ENCODE data around the gene DISP2. TPM values are rescaled to one million over a fixed set of nuclear protein-coding genes. Genes with fewer than 3 reads are reported as not detected.

Gene DISP2
- total RNA-seq, 6 experiments from 2014 or later = 0.06 to 0.71 (median 0.16) TPM

DNA sequence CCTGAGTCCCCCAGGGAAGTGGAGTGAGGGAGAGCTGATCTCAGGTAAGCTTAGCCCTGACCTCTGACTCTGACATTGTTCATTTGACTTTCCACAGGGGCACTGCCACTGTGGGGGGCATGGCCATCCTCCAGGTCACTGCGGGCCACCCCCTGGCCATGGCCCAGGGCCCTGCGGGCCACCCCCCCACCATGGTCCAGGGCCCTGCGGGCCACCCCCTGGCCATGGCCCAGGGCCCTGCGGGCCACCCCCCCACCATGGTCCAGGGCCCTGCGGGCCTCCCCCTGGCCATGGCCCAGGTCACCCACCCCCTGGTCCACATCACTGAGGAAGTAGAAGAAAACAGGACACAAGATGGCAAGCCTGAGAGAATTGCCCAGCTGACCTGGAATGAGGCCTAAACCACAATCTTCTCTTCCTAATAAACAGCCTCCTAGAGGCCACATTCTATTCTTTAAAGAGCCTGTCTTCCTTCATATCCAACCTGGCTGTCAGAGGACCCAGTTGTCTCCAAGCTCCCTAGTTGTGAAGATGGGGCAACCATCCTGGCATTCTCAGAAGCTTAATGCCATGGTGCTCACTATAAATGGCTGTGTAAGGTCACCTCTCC lies 1.9 kb upstream of the DISP2 start:
- Histone ChIP-seq H3K27me3 (no peaks in the 10 kb centered on the region), H3K4me1 (peaks cover 0 to 18% (median 2%) of the 10 kb centered on the region in 4 donors), H3K36me3 (no peaks in the 10 kb centered on the region), H3K27ac (no peak overlapping the region), H3K4me3 (no peak overlapping the region), H3K9me3 (no peaks in the 10 kb centered on the region)
- no peak for ATAC-seq
- TF ChIP-seq, protein P1, sequence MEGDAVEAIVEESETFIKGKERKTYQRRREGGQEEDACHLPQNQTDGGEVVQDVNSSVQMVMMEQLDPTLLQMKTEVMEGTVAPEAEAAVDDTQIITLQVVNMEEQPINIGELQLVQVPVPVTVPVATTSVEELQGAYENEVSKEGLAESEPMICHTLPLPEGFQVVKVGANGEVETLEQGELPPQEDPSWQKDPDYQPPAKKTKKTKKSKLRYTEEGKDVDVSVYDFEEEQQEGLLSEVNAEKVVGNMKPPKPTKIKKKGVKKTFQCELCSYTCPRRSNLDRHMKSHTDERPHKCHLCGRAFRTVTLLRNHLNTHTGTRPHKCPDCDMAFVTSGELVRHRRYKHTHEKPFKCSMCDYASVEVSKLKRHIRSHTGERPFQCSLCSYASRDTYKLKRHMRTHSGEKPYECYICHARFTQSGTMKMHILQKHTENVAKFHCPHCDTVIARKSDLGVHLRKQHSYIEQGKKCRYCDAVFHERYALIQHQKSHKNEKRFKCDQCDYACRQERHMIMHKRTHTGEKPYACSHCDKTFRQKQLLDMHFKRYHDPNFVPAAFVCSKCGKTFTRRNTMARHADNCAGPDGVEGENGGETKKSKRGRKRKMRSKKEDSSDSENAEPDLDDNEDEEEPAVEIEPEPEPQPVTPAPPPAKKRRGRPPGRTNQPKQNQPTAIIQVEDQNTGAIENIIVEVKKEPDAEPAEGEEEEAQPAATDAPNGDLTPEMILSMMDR (IDR thresholded peaks at IDR 0.05) = no peak
- no peak for TF ChIP-seq POLR2A (IDR thresholded peaks at IDR 0.05)
- intact Hi-C loops (cut with DNase I) = no loop called here
- DNase-seq = no peak
- WGBS (ENCODE audit: insufficient coverage, low coverage, low lambda C conversion rate, missing lambda C conversion rate) = no CpG with 5 or more reads among the region's 5 CpGs

- intact Hi-C loops (cut with DNase I) = no loop called here
- Histone ChIP-seq H3K36me3 (no peaks in the 10 kb centered on the region), H3K4me1 (peaks cover 0 to 18% (median 2%) of the 10 kb centered on the region in 4 donors), H3K27ac (no peak overlapping the region), H3K9me3 (no peaks in the 10 kb centered on the region), H3K4me3 (no peak overlapping the region), H3K27me3 (no peaks in the 10 kb centered on the region)
- 44% methylated on average over 1 of the region's 1 CpG for WGBS (ENCODE audit: insufficient coverage, low coverage, low lambda C conversion rate, missing lambda C conversion rate)
- TF ChIP-seq, protein P1 (IDR thresholded peaks at IDR 0.05) = no peak
- TF ChIP-seq POLR2A (IDR thresholded peaks at IDR 0.05) = no peak
- ATAC-seq (no peak), DNase-seq (no peak)
Observed at GRCh38 chr15:40357246-40357645, 773 bp upstream of the DISP2 start.

GRCh38 chr15:40358471-40359353 lies 693 bp downstream of the DISP2 start:
- TF ChIP-seq, protein P1 (IDR thresholded peaks at IDR 0.05) = peak in 1 of 4 donors; percentile 7
- TF ChIP-seq POLR2A (IDR thresholded peaks at IDR 0.05) = no peak
- Histone ChIP-seq H3K4me1 (peaks cover 0 to 10% (median 0%) of the 10 kb centered on the region in 4 donors), H3K36me3 (no peaks in the 10 kb centered on the region), H3K27me3 (no peaks in the 10 kb centered on the region), H3K4me3 (peak overlapping the region; percentile 44 to 55 (median 46)), H3K27ac (no peak overlapping the region), H3K9me3 (no peaks in the 10 kb centered on the region)
- DNase-seq (peak in 1 of 3 donors; percentile 33), ATAC-seq (peak in 1 of 4 donors; percentile 6)
- intact Hi-C loops (cut with DNase I) = no loop called here
- 11% methylated on average over 12 of the region's 31 CpGs for WGBS (ENCODE audit: insufficient coverage, low coverage, low lambda C conversion rate, missing lambda C conversion rate)

- no peaks in the 10 kb centered on the region for H3K9me3 ChIP-seq
- H3K27ac ChIP-seq = no peak overlapping the region
- intact Hi-C loops (cut with DNase I) = loop anchor here in 1 of 2 donors (10.0 kb wide), 1 partner anchor 55 kb away; no protein-coding TSS in a partner anchor
- no peaks in the 10 kb centered on the region for H3K36me3 ChIP-seq
- peaks cover 0 to 3% (median 0%) of the 10 kb centered on the region in 4 donors for H3K4me1 ChIP-seq
- no peak for DNase-seq
- no peak for TF ChIP-seq POLR2A (IDR thresholded peaks at IDR 0.05)
- TF ChIP-seq, protein P1 (IDR thresholded peaks at IDR 0.05) = no peak
- H3K27me3 ChIP-seq = no peaks in the 10 kb centered on the region
- H3K4me3 ChIP-seq = no peak overlapping the region
- 88% methylated on average over 1 of the region's 4 CpGs for WGBS (ENCODE audit: insufficient coverage, low coverage, low lambda C conversion rate, missing lambda C conversion rate)
- no peak for ATAC-seq
Observed at GRCh38 chr15:40360015-40360414, 2.0 kb downstream of the DISP2 start.
